Kidney epithelial cell (primary cell): ENCODE measurements around the gene SLC12A5. TPM values are rescaled to one million over a fixed set of nuclear protein-coding genes. Genes with fewer than 3 reads are reported as not detected.

Experiments
- total RNA-seq: library from RNA; depleted of rRNA; stranded (reverse); fragments of >200 nt; gene quantifications from 2 replicates; pipeline ENCODE4 v1.2.3, GENCODE V29; 2015

The SLC12A5 gene
- total RNA-seq, 1 donor from 2014 or later = not detected

Other genes starting within 250 kb of the SLC12A5 start
- not detected in 2 replicates for gene WFDC3, start 237.3 kb upstream of the SLC12A5 start, total RNA-seq
- gene DNTTIP1, start 237.3 kb upstream of the SLC12A5 start, total RNA-seq = 46.7 and 48.2 TPM in 2 replicates
- 25.9 and 31.3 TPM in 2 replicates for gene UBE2C, start 216.6 kb upstream of the SLC12A5 start, total RNA-seq
- not detected in 2 replicates for gene TNNC2, start 201.9 kb upstream of the SLC12A5 start, total RNA-seq
- 24.7 and 28.4 TPM in 2 replicates for gene SNX21, start 195.4 kb upstream of the SLC12A5 start, total RNA-seq
- 35.3 and 38.7 TPM in 2 replicates for gene ACOT8, start 171.8 kb upstream of the SLC12A5 start, total RNA-seq
- gene ZSWIM3, start 171.6 kb upstream of the SLC12A5 start, total RNA-seq = 3.8 and 4.7 TPM in 2 replicates
- gene ZSWIM1, start 148.0 kb upstream of the SLC12A5 start, total RNA-seq = 12.7 and 16.2 TPM in 2 replicates
- gene SPATA25, start 141.6 kb upstream of the SLC12A5 start, total RNA-seq = 0.21 and 0.25 TPM in 2 replicates
- gene NEURL2, start 138.0 kb upstream of the SLC12A5 start, total RNA-seq = 7.9 and 9.0 TPM in 2 replicates
- gene CTSA, start 137.9 kb upstream of the SLC12A5 start, total RNA-seq = 136 and 192 TPM in 2 replicates
- gene PLTP, start 117.1 kb upstream of the SLC12A5 start, total RNA-seq = 55.8 and 71.1 TPM in 2 replicates
- 22.4 and 29.2 TPM in 2 replicates for gene PCIF1, start 94.5 kb upstream of the SLC12A5 start, total RNA-seq
- 20.3 and 26.7 TPM in 2 replicates for gene ZNF335, start 57.0 kb upstream of the SLC12A5 start, total RNA-seq
- gene MMP9, start 20.3 kb upstream of the SLC12A5 start, total RNA-seq = 33.8 and 39.5 TPM in 2 replicates
- 30.5 and 31.4 TPM in 2 replicates for gene NCOA5, start 60.7 kb downstream of the SLC12A5 start, total RNA-seq
- gene CD40, start 89.1 kb downstream of the SLC12A5 start, total RNA-seq = 57.6 and 58.3 TPM in 2 replicates